Stimulated activated CD8-positive, alpha-beta memory T cell treated with anti-CD3 and anti-CD28 coated beads, Interleukin-4, amount 100 ng/mL, for 4 hours (primary cell): Measurements from ENCODE around the gene AGAP3.

Experiments used
- DNase-seq, 2 donors: peaks; one replicate each; pipeline ENCODE4 v3.0.0-alpha.2; 2020; ENCODE audit warnings: low read depth in 2 of 2, low spot score in 1 of 2

AGAP3 gene

GRCh38 chr7:151152643-151153513, 66.6 kb downstream of the AGAP3 start:
- DNase-seq: no peak

DNA sequence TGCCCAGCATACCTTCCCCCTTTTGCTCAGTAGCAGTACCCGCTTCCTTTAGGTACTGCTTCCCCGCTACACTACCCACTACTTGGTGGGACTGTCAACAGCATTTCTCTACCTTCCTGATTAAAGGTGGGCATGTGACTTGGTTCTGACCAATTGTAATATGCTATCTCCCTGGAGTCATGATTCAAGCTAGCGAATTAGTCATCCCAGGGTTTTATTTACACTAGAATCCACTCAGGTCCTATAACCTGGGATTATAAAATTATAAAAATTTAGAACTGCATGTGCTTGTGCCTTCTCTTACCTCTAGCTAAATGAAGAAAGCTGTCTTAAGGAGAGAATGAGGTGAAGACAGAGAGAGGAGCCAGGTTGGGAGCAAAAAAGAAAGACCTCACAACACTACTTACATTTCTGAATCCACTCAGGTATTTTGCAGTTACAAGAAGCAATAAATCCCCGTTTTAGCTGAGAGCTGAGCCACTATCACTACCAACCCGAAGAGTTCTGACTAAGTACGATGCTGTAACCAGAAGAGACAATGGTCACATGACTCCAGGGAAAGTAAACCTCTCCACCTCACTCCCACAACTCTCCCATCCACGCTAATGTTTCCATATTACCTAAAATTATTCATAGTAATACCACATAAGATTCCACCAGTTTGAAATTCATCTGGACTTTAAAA, 71.5 kb downstream of the AGAP3 start:
- no peak for DNase-seq

GRCh38 chr7:151161757-151162156, 75.5 kb downstream of the AGAP3 start:
- DNase-seq: no peak

- DNase-seq: no peak
Measured at GRCh38 chr7:151166629-151167196, 80.4 kb downstream of the AGAP3 start.

GRCh38 chr7:151167197-151167961, 81.1 kb downstream of the AGAP3 start, which contains the start of gene GBX1:
Gene GBX1, minus strand, starts transcription at chr7:151167694. Its CDS starts 146 bp downstream, at chr7:151167548.
- DNase-seq: no peak

- peak in 1 of 2 donors; percentile 26 for DNase-seq
Measured at GRCh38 chr7:151168003-151168786, 81.9 kb downstream of the AGAP3 start.

DNA sequence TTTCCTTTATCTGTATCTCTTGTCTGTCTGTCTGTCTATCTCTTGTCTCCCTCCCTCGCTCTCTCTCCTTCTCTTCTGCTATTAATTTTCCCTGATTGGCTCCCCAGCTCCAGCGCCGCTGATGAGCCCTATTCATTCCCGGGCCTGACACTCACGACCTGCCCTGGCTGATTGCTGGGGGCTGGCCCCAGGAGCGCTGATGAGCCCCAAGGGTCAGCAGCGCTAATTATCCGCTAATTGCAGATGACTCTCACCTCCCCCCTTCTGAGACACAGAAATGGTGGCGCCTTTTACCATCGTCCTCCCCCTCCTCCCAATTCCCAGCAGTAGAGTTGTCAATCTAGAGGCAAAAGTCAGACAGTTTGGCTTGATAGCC, 82.5 kb downstream of the AGAP3 start:
- no peak for DNase-seq

- DNase-seq: peak; percentile 37 to 57
Measured at GRCh38 chr7:151172273-151173141, 86.2 kb downstream of the AGAP3 start.

- DNase-seq: no peak
Measured at GRCh38 chr7:151173386-151174245, 87.3 kb downstream of the AGAP3 start.

DNA sequence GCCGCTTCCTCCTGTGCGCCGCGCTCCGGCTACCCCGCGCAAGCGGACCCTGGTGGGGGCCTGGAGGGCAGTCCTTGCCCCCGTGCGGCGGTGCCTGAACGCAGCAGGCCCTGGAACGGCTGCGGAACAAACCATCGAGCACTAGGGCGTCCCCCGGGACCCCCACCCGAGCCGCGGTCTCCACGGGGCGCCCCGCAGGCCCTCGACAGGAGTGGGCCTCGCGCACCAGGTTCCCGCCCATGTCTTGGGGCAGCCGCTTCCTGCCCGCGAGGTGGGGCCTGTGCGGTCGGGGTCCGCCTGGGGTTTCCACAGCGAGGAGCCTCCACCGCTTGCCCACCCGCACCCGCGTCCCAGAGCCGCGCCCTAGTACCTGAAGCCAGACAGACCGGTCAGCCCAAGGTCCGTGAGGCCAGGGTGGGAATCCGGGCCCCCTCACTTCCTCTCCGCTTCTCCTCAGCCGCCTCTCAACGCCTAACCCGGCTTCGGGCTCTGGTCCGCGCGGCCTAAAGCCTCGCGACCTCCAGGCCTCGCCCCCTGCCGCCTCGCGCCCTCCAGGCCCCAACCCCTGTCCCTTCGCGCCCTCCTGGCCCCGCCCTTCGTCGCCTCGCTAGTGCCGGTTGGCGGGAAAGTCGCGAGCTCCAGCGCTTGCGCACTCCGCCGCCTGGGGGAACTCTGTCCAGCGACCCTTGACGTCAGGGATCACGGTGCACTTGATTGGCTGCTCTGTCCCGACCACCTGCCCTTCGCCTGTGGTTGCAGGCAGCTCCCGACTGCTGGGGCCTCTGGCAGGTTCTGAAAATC, 88.2 kb downstream of the AGAP3 start:
- DNase-seq: no peak

DNA sequence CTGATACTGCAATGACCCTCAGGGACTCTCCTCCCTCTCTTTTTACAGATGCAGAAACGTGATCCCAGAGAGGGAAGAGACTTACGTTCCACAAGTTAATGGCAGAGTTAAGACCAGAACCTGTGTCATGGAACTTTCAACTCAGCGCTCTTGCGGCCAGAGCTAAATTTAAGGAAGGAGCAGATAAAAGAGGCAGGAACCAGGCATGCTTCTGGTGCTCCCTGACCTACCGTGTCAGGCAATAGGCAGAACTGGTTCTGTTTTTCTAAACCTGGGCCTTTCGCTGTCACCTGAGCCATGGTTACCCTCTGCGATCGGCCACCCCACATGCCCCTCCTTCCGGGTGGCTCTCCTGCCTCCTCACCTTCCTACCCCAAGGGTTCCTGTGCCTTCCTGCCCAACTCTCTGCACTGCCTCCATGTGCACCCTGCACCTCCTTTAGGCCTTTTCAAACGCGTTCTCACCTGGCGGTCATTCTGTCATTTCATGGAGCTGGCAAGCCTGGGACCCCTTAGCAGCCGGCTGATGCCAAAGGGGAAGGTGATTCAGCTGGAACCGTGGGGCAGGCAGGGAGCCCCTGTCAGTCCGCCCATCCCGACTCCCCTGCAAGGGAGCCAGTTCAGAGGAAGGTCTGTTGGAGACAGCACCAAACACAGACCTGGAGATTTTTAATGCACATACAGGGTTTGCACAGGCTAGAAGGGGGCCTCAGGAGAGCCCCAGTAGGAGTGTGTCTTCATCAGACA, 88.9 kb downstream of the AGAP3 start:
- no peak for DNase-seq

DNA sequence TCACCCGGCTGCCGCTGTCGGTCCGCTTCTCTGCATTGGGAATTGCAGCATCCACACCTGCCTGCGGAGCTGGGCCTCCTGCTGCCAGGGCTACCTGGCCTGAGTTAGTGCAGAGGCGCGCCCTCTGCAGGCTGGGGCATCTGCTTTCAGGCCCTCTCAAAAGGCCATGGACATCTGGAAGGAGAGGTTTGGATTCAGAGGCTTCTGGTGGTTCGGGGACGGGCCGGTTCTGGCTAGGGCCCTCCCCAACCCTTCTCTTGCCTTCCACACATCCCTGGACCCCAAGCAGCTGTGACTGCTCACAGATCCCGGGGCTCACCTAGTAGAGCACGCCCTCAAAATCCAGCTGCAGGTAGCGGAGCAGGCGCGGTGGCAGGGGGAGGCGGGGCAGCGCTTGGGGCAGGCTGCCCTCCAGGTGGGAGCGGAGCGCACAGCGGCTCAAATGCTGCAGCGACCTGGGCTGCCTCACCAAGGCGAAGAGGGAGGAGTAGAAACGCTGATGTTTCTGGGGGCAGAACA, 89.6 kb downstream of the AGAP3 start:
- DNase-seq: no peak

- DNase-seq: no peak
Measured at GRCh38 chr7:151176401-151176800, 90.1 kb downstream of the AGAP3 start.

DNA sequence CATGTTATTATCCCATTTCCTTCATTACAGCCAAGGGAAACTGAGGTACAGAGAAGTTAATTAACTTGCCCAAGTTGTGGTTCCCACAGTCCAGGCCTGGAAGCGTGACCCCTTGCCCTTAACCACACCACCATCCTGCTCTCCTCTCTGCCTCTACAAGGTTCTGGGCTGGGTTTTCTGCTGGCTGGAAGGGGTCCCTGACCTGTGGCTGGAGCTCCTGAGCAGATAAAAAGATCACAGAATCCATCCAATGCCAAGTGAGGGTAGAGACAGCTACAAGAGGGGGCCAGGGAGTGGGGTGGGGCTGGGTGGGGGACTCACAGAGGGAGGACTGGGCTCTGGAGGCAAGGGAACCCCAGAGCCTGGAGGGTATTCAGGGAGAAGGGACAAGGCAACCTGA, 91.0 kb downstream of the AGAP3 start:
- DNase-seq: no peak

- no peak for DNase-seq
Measured at GRCh38 chr7:151178236-151178635, 92.0 kb downstream of the AGAP3 start.

- DNase-seq: no peak
Measured at GRCh38 chr7:151178831-151179230, 92.6 kb downstream of the AGAP3 start.
